Endodermal cell (in vitro differentiated cells): ENCODE measurements around the gene NEO1. TPM values are rescaled to one million over a fixed set of nuclear protein-coding genes. Genes with fewer than 3 reads are reported as not detected.
"Not testable (repeated sequence)": the region's sequence is repeated elsewhere in the genome, so short reads cannot be mapped to it uniquely, and the experiment has no call there.

ENCODE experiments used
- DNase-seq: peaks from one replicate; pipeline ENCODE4 v3.0.0-alpha.2; 2017
- H3K27ac ChIP-seq: 2 replicates; pipeline ENCODE4 v1.5.1; 2013; ENCODE audit warnings: mild to moderate bottlenecking, low read depth, low read length, moderate library complexity
- H3K27me3 ChIP-seq: 2 replicates; pipeline ENCODE4 v1.6.1; 2013; ENCODE audit warnings: mild to moderate bottlenecking, low read length, moderate library complexity; ENCODE audit not compliant: insufficient read depth, control insufficient read depth, poor library complexity, severe bottlenecking
- H3K36me3 ChIP-seq: 2 replicates; pipeline ENCODE4 v1.7.0; 2013; ENCODE audit warnings: mild to moderate bottlenecking, low read length, moderate library complexity; ENCODE audit not compliant: control insufficient read depth, insufficient read depth
- H3K4me1 ChIP-seq: one replicate; pipeline ENCODE4 v1.7.0; 2013; ENCODE audit warnings: low read length; ENCODE audit not compliant: control insufficient read depth, insufficient read depth
- H3K4me3 ChIP-seq: 2 replicates; pipeline ENCODE4 v1.5.1; 2013; ENCODE audit warnings: mild to moderate bottlenecking, low read length, moderate library complexity
- H3K9ac ChIP-seq: 2 replicates; pipeline ENCODE4 v1.6.1; 2013; ENCODE audit warnings: mild to moderate bottlenecking, low read length, moderate library complexity; ENCODE audit not compliant: poor library complexity, severe bottlenecking; ENCODE audit errors: extremely low read depth
- H3K9me3 ChIP-seq: 2 replicates; pipeline ENCODE4 v1.6.1; 2013; ENCODE audit warnings: mild to moderate bottlenecking, low read length, moderate library complexity; ENCODE audit not compliant: control insufficient read depth
- H3K27ac Mint-ChIP-seq: 2 replicates; pipeline ENCODE4 v1.8.0; 2020; ENCODE audit warnings: mixed read lengths
- H3K27me3 Mint-ChIP-seq: 2 replicates; pipeline ENCODE4 v1.8.0; 2021; ENCODE audit warnings: mild to moderate bottlenecking, mixed read lengths; ENCODE audit not compliant: insufficient read depth
- H3K36me3 Mint-ChIP-seq: 2 replicates; pipeline ENCODE4 v1.8.0; 2020; ENCODE audit warnings: low read depth, mixed read lengths
- H3K4me1 Mint-ChIP-seq: 2 replicates; pipeline ENCODE4 v1.8.0; 2020; ENCODE audit warnings: mixed read lengths
- H3K4me3 Mint-ChIP-seq: 2 replicates; pipeline ENCODE4 v1.8.0; 2020; ENCODE audit warnings: mild to moderate bottlenecking, moderate library complexity, mixed read lengths
- H3K9me3 Mint-ChIP-seq: 2 replicates; pipeline ENCODE4 v1.8.0; 2020; ENCODE audit warnings: mild to moderate bottlenecking, mixed read lengths
- CTCF ChIP-seq: fragments of 200-600 bp; sonication (generic); conservative IDR thresholded peaks from 2 replicates; pipeline ENCODE4 v1.5.0; 2021; ENCODE audit warnings: antibody characterized with exemption, mild to moderate bottlenecking
- WGBS, 2 experiments: methylation state at CpG; one replicate each; pipeline versions ENCODE4 v1.1.5 to v1.1.7; 2013; ENCODE audit warnings: missing lambda C conversion rate in 2 of 2, mixed read lengths in 1 of 2; ENCODE audit not compliant: insufficient coverage in 1 of 2, insufficient read length in 1 of 2; 5-methylcytosine and 5-hydroxymethylcytosine counted together
- total RNA-seq, 2 donors: library from RNA; stranded (reverse); fragmentation: NEBNext Ultra II Directional in 1 of 2; extraction: Animal tissue kit (Norgen Biotek cat#: 25700) in 1 of 2; gene quantifications; 2 replicates in 1 of 2; 3 replicates in 1 of 2; pipeline ENCODE4 v1.2.1, GENCODE V29; 2021

NEO1 gene
- total RNA-seq, 2 donors from 2014 or later, result 132 TPM

GRCh38 chr15:73295630-73296286 lies 243.5 kb downstream of the NEO1 start:
- peaks cover 71% of the 10 kb centered on the region for H3K36me3 ChIP-seq
- H3K9ac ChIP-seq, result no peak overlapping the region
- H3K4me1 ChIP-seq, result no peaks in the 10 kb centered on the region
- H3K9me3 Mint-ChIP-seq, result no peaks in the 10 kb centered on the region
- peaks cover 69% of the 10 kb centered on the region for H3K36me3 Mint-ChIP-seq
- 94 to 98% methylated on average over 6 of the region's 6 CpGs for WGBS, 2 experiments
- no peaks in the 10 kb centered on the region for H3K27me3 ChIP-seq
- no peak overlapping the region for H3K27ac Mint-ChIP-seq
- H3K9me3 ChIP-seq, result no peaks in the 10 kb centered on the region
- no peak for DNase-seq
- no peak overlapping the region for H3K4me3 ChIP-seq
- TF ChIP-seq CTCF, result no peak
- H3K4me1 Mint-ChIP-seq, result no peaks in the 10 kb centered on the region
- no peak overlapping the region for H3K27ac ChIP-seq
- no peaks in the 10 kb centered on the region for H3K27me3 Mint-ChIP-seq
- no peak overlapping the region for H3K4me3 Mint-ChIP-seq

- no peak overlapping the region for H3K27ac ChIP-seq
- no peaks in the 10 kb centered on the region for H3K27me3 Mint-ChIP-seq
- no peaks in the 10 kb centered on the region for H3K9me3 ChIP-seq
- H3K9me3 Mint-ChIP-seq, result no peaks in the 10 kb centered on the region
- TF ChIP-seq CTCF, result no peak
- no peak overlapping the region for H3K9ac ChIP-seq
- no peak overlapping the region for H3K4me3 ChIP-seq
- peaks cover 78% of the 10 kb centered on the region for H3K36me3 ChIP-seq
- H3K27ac Mint-ChIP-seq, result peak overlapping the region; percentile 13
- no peaks in the 10 kb centered on the region for H3K27me3 ChIP-seq
- no peaks in the 10 kb centered on the region for H3K4me1 Mint-ChIP-seq
- H3K4me1 ChIP-seq, result no peaks in the 10 kb centered on the region
- peaks cover 76% of the 10 kb centered on the region for H3K36me3 Mint-ChIP-seq
- DNase-seq, result no peak
- no peak overlapping the region for H3K4me3 Mint-ChIP-seq
- 96% methylated on average over 7 to 9 of the region's 9 CpGs for WGBS, 2 experiments
Measured at GRCh38 chr15:73296609-73297353, 244.5 kb downstream of the NEO1 start.

GRCh38 chr15:73298522-73299245 lies 246.4 kb downstream of the NEO1 start:
- no peaks in the 10 kb centered on the region for H3K27me3 Mint-ChIP-seq
- no peak overlapping the region for H3K4me3 ChIP-seq
- H3K4me3 Mint-ChIP-seq, result no peak overlapping the region
- H3K36me3 ChIP-seq, result peaks cover 84% of the 10 kb centered on the region
- 83 to 94% methylated on average over 2 to 7 of the region's 7 CpGs for WGBS, 2 experiments
- no peak overlapping the region for H3K27ac ChIP-seq
- no peaks in the 10 kb centered on the region for H3K27me3 ChIP-seq
- no peaks in the 10 kb centered on the region for H3K4me1 ChIP-seq
- no peaks in the 10 kb centered on the region for H3K9me3 Mint-ChIP-seq
- H3K36me3 Mint-ChIP-seq, result peaks cover 80% of the 10 kb centered on the region
- no peak for TF ChIP-seq CTCF
- DNase-seq, result no peak
- H3K4me1 Mint-ChIP-seq, result no peaks in the 10 kb centered on the region
- H3K9ac ChIP-seq, result no peak overlapping the region
- no peaks in the 10 kb centered on the region for H3K9me3 ChIP-seq
- no peak overlapping the region for H3K27ac Mint-ChIP-seq

- DNase-seq, H3K4me3 Mint-ChIP-seq, H3K4me1 Mint-ChIP-seq, H3K9ac ChIP-seq, H3K9me3 ChIP-seq, H3K9me3 Mint-ChIP-seq, H3K27me3 Mint-ChIP-seq, H3K27me3 ChIP-seq, H3K4me3 ChIP-seq, H3K27ac Mint-ChIP-seq, H3K4me1 ChIP-seq, H3K27ac ChIP-seq: not testable (repeated sequence)
- H3K36me3 ChIP-seq, result peaks cover 74% of the 10 kb centered on the region
- WGBS, 2 experiments, result 88 to 95% methylated on average over 9 to 11 of the region's 11 CpGs
- H3K36me3 Mint-ChIP-seq, result peaks cover 76% of the 10 kb centered on the region
Measured at GRCh38 chr15:73300286-73300685, 248.0 kb downstream of the NEO1 start.
